GM19324 (cell line): ENCODE measurements around the gene PHACTR1.
"Not testable (repeated sequence)": the region's sequence is repeated elsewhere in the genome, so short reads cannot be mapped to it uniquely, and the experiment has no call there.

ENCODE experiments used
- ATAC-seq: cut with Tn5 transposase; IDR thresholded peaks from one replicate; pipeline ENCODE4 v1.9.1; 2021; ENCODE audit warnings: mild to moderate bottlenecking, moderate library complexity; ENCODE audit not compliant: unreplicated experiment, low FRiP score

PHACTR1 gene

DNA sequence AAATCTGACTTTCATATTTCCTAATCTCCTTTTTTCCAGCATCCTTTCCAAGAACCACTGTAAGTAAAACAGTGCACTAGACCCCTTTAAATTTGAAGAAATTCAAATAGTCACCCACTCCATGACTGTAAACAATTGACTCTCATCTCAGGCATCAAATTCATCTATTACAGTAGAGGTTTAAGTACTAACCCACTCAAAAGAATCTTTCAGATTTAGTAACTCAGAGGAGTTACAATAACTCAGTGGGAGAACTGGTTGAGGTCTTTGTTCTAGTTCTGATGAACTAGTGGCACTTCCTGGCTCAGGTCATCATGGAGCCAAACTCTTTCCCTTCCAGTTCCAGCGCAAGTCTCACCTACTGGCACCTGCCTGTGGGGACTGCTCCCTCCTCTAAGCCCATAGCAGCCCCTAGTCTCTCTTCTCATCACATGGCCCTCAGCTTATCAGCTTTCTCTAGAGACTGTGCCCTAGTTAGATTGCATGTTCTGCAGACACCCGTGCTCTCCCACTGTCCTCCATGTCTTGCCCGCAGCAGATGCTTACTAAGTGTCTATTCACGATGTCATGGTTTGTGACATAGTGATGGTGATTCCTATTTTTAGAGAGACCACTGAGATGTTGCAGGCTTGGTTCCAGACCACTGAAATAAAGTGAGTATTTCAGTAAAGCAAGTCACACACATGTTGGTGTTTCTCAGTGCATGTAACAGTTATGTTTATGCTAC is 415.5 kb downstream of the PHACTR1 start:
- no peak for ATAC-seq

- not testable (repeated sequence) for ATAC-seq
Measured at GRCh38 chr6:13133894-13134293, 417.3 kb downstream of the PHACTR1 start.

- ATAC-seq: no peak
Measured at GRCh38 chr6:13135152-13135551, 418.6 kb downstream of the PHACTR1 start.

DNA sequence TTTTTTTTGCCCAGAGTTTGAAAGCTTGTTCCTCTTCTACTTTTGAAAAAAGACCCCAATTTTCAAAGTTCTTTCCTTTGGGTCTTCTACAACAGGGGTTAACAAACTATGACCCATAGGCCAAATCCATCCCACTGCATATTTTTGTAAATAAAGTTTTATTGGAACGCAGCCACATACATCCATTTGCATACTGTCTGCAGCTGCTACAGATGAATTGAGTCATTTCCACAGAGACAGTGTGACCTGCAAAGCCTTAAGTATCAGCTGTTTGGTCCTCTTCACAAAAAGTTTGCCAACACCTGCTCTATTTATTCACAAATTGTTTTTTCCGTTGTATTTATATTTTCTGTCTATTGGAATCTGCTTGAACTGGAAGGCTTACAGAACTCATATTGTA is 422.6 kb downstream of the PHACTR1 start:
- ATAC-seq: no peak

DNA sequence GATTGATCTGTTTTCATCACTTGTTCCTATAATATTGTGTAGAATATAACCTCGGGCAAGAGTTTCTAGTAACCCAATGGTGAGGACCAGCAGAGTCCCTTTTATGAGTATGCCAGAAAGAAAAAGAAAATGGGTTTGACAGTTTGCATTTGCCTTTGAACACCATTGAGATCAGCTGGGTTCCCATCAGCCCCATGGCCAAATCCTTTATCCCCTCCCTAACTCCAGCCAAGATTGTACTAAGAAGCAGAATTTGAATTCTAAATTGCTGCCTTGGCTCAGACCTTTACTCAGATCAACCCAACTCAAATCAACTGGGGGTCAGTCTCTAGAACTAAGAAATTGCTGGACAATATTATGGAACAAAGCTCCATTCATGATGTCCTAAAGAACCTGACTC is 424.4 kb downstream of the PHACTR1 start:
- ATAC-seq: no peak

- no peak for ATAC-seq
Measured at GRCh38 chr6:13141387-13141786, 424.8 kb downstream of the PHACTR1 start.

DNA sequence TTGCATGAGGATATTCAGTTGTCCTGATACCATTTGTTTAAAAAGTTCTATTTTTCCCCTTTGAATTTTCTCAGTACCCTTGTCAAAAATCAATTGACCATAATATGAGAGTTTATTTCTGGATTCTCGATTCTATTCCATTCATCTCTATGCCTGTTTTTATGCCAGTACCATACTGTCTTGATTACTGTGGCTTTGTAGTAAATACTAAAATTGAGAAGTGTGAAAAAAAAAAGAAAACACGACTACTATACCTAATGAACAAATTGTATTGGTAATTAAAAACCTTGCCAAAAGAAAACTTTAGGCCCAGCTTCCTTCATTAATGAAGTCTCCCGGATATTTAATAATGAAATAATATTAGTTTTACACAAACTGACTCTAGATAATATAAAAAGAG is 426.0 kb downstream of the PHACTR1 start:
- ATAC-seq: no peak

DNA sequence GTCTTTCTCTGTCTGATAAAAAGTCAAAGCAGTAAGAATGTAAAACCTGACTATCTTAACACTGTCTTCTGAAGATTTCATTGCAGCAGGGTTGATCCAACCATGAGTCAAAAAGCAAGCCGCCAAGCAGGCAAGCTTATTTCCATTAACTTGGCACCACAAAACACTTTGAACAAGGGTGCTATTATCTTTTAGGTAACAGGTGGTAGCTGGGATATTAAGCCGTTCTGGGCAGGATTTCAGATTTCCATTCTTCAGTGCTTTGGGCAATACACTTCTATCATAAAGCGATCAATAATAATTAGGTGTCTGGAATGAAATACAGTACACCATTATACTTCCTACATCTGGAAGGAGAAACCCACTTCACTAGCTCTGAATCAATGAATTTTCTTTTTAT is 429.9 kb downstream of the PHACTR1 start:
- ATAC-seq: no peak

DNA sequence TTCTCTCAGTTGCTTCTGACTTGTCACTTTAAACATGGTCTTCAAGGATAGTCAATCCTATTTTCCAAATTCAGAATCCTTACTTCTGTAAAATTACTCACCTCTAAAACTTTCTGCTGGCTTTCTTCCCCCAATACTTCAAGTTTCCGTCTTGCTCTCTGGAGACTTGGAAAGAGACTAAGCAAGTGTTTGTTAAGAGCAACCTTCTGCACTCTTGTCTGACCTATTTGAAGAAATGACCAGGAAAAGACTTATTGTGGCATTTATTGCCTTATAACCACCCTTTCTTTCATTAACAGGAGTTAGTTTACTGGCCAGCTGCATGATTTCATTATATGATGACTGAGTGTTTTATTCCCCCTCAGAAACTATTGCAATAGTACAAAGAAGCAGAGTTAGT is 430.8 kb downstream of the PHACTR1 start:
- no peak for ATAC-seq

DNA sequence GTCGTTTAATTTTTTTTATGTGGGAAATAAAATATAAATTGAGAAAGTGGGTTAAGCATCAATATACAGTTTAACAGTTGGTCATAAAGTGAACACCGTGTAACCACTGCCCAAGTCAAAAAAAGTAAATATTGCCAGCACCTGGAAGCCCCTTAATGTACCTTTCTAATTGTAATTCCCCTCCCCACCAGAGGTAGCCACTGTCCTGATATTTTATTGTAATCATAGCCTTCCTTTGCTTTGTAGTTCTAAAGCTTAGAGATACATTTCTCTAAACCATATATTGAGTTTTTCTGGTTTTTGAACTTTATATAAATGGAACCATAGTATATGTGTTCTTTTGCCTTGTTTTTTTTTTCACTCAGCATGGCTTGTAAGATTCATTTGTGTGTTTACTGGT is 431.2 kb downstream of the PHACTR1 start:
- ATAC-seq: no peak

DNA sequence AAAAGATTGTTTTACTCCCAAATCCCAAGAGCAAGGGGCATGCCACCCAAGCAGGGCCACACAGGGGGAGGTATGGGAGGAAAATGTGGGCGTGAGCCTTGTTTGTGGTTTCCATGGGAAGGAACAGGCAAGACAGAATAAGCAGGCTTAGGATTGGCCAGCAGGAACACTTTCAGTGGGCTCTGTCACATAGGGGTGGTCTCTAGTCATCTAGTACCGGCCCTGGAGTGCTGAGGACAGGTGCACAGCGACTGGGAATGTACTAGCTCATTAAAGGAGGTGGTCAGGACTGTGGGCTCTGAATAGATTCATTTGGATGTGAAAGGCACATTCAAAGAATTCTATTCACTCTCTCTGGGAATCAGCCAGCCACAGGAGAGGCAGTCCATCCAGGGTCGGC is 436.2 kb downstream of the PHACTR1 start:
- ATAC-seq: no peak

DNA sequence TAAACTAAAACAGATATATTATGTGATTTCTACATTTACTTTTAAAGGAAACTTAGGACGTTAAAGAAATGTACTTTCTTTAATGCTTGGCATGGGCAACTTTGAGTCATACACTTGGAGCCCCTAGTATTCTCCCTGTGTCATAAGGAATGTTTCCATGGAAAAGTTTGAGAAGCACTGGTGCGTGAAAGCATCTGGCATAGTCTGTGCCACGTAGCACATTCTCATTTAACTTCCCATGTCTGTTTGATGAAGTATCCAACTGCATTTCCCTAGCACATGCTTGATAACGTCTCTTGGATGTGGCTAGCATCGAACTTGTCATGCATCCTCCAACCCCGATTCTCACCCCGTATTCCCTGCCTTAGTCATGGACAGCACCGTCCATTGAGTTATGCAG is 439.8 kb downstream of the PHACTR1 start:
- no peak for ATAC-seq

DNA sequence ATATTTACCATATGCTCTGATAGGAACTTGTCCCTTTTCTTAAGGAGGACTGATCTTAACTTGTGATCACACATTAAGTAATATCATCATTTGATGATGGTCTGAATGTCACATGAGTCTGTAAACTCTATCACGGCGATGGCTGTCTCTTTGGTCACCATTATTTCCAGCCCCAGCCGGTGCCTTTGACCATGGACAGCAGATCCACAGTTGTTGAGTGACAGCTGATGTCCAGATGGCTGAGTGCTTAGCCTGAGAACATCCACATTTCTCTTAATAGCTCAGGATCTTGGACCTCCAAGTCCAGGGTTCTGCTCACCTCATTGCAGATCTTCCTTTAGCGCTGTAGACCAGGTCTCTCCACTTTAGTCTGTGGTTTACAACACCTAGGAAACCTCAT is 440.7 kb downstream of the PHACTR1 start:
- ATAC-seq: no peak

DNA sequence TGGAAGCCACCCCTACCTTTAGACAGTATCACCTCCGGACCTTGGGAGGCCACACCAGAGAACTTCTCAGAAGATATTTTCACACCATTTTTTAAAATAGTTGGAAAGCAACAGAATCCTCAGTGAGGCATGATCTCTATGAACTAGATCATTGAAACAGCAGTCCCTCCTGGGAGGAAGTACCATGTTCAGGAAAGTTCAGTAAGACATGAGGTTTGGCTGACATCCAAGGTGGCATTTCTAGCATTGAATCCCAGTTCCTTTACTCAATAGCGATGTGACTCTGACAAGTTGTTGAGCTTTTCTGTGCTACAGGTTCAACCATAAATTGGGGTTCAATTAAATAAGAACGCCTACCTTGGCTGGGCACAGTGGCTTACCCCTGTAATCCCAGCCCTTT is 442.7 kb downstream of the PHACTR1 start:
- ATAC-seq: no peak

DNA sequence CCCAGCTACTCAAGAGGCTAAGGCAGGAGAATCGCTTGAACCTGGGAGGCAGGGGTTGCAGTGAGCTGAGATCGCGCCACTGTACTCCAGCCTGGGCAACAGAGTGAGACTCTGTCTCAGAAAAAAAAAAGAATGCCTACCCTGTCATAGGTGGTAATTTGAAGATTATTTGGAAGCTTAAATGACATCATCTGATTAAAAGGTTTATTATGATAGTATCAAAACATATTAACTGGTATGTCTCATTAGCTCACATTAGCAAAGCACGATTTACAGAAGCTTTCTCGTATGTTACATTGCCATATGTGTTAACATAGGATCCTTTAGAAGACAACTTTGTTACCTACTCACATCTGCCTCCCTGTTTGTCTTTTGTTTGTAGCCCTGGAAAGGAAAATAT is 443.3 kb downstream of the PHACTR1 start:
- ATAC-seq: not testable (repeated sequence)

- no peak for ATAC-seq
Measured at GRCh38 chr6:13163161-13163944, 446.8 kb downstream of the PHACTR1 start.

GRCh38 chr6:13164291-13164690 is 447.7 kb downstream of the PHACTR1 start:
- ATAC-seq: no peak

GRCh38 chr6:13165502-13166172 is 449.1 kb downstream of the PHACTR1 start:
- no peak for ATAC-seq

GRCh38 chr6:13166269-13166668 is 449.7 kb downstream of the PHACTR1 start:
- no peak for ATAC-seq

- no peak for ATAC-seq
Measured at GRCh38 chr6:13166916-13167315, 450.3 kb downstream of the PHACTR1 start.

DNA sequence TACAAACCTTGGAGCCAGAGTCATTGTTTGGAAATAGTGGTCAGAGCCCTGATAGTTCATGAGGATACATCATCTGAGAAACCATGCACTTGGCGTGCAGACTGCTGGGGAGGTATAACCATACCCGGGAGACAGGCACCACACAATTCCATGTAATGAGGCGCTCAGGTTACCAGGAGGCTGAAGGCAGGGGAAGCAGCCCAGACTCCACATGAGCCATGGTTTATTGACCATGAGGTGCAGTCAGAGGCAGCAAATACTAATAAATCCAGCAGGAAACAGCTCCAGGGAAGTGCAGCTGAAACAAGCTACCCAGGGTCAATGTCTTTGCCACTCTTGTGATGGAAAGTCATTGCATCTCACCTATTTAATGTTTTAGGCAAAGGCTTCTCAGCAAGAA is 455.7 kb downstream of the PHACTR1 start:
- no peak for ATAC-seq

GRCh38 chr6:13175087-13175486 is 458.5 kb downstream of the PHACTR1 start:
- no peak for ATAC-seq
